ENCODE measurements around the gene IFI35.

The IFI35 gene

GRCh38 chr17:43027091-43028032 is 20.8 kb downstream of the IFI35 start:
- ChIA-PET CTCF (no interaction called here), POLR2A (interaction anchor here (0.8 to 2.9 kb wide), 2 partner anchors 29 to 341 kb away, joined by 3 to 14 read pairs; partner anchors contain the start of gene RPL27)
- DNase-seq (ENCODE audit: extremely low spot score), result no peak
- TF ChIP-seq FOXK2 (IDR thresholded peaks at IDR 0.05), result no peak
- no peak for TF ChIP-seq FOXA1 (IDR thresholded peaks at IDR 0.05)
- TF ChIP-seq FOXM1 (IDR thresholded peaks at IDR 0.05; ENCODE audit: borderline replicate concordance), result no peak
- TF ChIP-seq HDGF (IDR thresholded peaks at IDR 0.05; ENCODE audit: borderline replicate concordance), result no peak
- no peak for TF ChIP-seq LEF1 (IDR thresholded peaks at IDR 0.05; ENCODE audit: borderline replicate concordance)
- TF ChIP-seq ZNF384 (IDR thresholded peaks at IDR 0.05), result no peak

DNA sequence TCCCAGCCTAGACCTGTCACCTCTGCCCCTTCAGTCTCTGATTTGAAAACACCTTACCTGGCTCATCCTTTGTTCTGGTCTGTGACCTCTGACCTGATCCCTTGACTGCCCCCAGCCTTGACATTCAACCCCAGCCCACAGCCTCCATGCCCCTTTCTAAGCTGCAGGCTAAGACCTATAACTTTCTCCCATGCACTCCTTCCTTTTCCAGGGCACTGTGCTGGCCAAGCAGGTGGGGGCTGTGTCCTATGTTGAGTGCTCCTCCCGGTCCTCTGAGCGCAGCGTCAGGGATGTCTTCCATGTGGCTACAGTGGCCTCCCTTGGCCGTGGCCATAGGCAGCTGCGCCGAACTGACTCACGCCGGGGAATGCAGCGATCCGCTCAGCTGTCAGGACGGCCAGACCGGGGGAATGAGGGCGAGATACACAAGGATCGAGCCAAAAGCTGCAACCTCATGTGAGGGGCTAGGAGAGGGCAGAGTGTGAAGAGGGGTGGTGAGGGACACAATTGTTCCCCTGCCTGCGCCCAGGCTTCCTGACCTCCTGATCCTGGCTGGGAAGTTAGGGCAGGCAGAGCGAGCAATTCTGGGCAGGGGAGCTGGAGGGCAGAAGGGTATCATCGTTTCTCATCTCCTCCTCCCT is 21.8 kb downstream of the IFI35 start:
- no peak for DNase-seq (ENCODE audit: extremely low spot score)
- ChIA-PET POLR2A (no interaction called here), CTCF (no interaction called here)
- TF ChIP-seq FOXK2 (IDR thresholded peaks at IDR 0.05) (no peak), L3MBTL2 (conservative IDR thresholded peaks at IDR 0.05) (no peak), HDGF (IDR thresholded peaks at IDR 0.05; ENCODE audit: borderline replicate concordance) (no peak), ELF4 (IDR thresholded peaks at IDR 0.05) (no peak), PKNOX1 (IDR thresholded peaks at IDR 0.05) (no peak), BHLHE40 (IDR thresholded peaks at IDR 0.05; ENCODE audit: borderline replicate concordance) (no peak), SP1 (IDR thresholded peaks at IDR 0.05) (no peak), ZNF384 (IDR thresholded peaks at IDR 0.05) (no peak)

- TF ChIP-seq BHLHE40 (IDR thresholded peaks at IDR 0.05; ENCODE audit: borderline replicate concordance) (no peak), NFRKB (IDR thresholded peaks at IDR 0.05) (no peak), L3MBTL2 (conservative IDR thresholded peaks at IDR 0.05) (no peak), PKNOX1 (IDR thresholded peaks at IDR 0.05) (no peak), HDGF (IDR thresholded peaks at IDR 0.05; ENCODE audit: borderline replicate concordance) (no peak)
- POLR2A ChIA-PET, result interaction anchor here (1.0 kb wide), 1 partner anchor 285 kb away, joined by 3 read pairs; no protein-coding TSS in a partner anchor
- CTCF ChIA-PET, result interaction anchor here (1.1 kb wide), 1 partner anchor 12 kb away, joined by 3 read pairs; no protein-coding TSS in a partner anchor
- no peak for DNase-seq (ENCODE audit: extremely low spot score)
Measured at GRCh38 chr17:43030137-43030767, 23.7 kb downstream of the IFI35 start.

GRCh38 chr17:43031666-43032065 is 25.1 kb downstream of the IFI35 start:
- TF ChIP-seq SUZ12 (IDR thresholded peaks at IDR 0.05) (no peak), ELF4 (IDR thresholded peaks at IDR 0.05) (no peak), TARDBP (IDR thresholded peaks at IDR 0.05) (no peak), SP1 (IDR thresholded peaks at IDR 0.05) (no peak), PKNOX1 (IDR thresholded peaks at IDR 0.05) (no peak), L3MBTL2 (conservative IDR thresholded peaks at IDR 0.05) (no peak), FOXM1 (IDR thresholded peaks at IDR 0.05; ENCODE audit: borderline replicate concordance) (no peak), NFRKB (IDR thresholded peaks at IDR 0.05) (no peak), ARNT (IDR thresholded peaks at IDR 0.05) (no peak), LEF1 (IDR thresholded peaks at IDR 0.05; ENCODE audit: borderline replicate concordance) (no peak), HDGF (IDR thresholded peaks at IDR 0.05; ENCODE audit: borderline replicate concordance) (no peak)
- ChIA-PET POLR2A (no interaction called here), CTCF (no interaction called here)
- no peak for DNase-seq (ENCODE audit: extremely low spot score)

DNA sequence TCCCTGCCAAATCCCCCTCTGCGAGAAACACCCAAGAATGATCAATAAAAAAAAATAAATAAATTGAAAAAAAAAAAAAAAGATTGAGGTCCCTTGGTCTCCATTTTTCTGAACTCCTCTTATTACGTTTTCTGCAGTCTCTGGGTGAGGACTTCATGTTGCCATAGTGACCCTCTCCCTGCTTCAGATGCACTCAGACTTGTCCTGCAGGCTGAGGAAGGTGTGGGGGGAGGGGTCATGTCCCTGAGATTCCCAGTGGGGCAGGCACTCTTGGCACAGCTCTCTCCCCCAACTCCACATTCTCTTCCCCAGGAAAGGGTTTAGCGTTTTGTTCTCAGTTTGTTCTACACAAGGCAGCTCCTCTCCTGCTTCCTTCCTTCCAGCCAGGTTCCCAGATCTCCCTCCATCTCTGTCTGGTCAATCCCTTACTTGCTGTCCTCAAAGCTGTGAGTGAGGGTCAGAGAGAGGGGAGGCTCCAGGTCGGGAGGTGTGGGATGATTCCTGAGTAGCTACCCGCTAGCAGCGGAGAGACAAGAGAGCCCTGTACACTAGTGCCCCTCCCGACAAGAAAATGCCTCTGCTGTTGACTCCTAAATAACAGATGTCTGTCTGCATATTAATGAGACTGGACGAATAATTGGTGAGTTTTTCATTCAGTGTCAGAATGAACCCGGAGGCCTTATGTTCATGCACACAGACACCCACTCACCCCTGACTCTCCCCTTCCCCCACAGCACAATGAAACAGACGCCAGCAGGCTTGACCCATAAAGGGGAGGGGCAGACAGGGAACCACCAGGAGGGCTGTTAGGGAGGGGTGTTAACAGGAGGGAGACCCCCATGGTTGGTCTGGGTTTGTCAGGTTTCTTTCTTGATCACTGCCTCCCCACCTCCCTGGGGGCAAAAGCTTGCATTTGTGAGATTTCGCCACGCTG is 27.6 kb downstream of the IFI35 start:
- POLR2A ChIA-PET, result interaction anchor here (2.7 kb wide), 1 partner anchor 10 kb away, joined by 10 read pairs; the partner anchor contains the start of gene RND2
- CTCF ChIA-PET, result interaction anchor here (0.6 kb wide), 1 partner anchor 98 kb away, joined by 3 read pairs; no protein-coding TSS in a partner anchor
- no peak for DNase-seq (ENCODE audit: extremely low spot score)
- no peak for TF ChIP-seq SP1 (IDR thresholded peaks at IDR 0.05)
- no peak for TF ChIP-seq LEF1 (IDR thresholded peaks at IDR 0.05; ENCODE audit: borderline replicate concordance)
- no peak for TF ChIP-seq FOXM1 (IDR thresholded peaks at IDR 0.05; ENCODE audit: borderline replicate concordance)
- no peak for TF ChIP-seq HDGF (IDR thresholded peaks at IDR 0.05; ENCODE audit: borderline replicate concordance)
- no peak for TF ChIP-seq FOXK2 (IDR thresholded peaks at IDR 0.05)
- TF ChIP-seq TARDBP (IDR thresholded peaks at IDR 0.05), result no peak
- no peak for TF ChIP-seq BHLHE40 (IDR thresholded peaks at IDR 0.05; ENCODE audit: borderline replicate concordance)
- TF ChIP-seq SUZ12 (IDR thresholded peaks at IDR 0.05), result no peak
- no peak for TF ChIP-seq NFRKB (IDR thresholded peaks at IDR 0.05)
- no peak for TF ChIP-seq L3MBTL2 (conservative IDR thresholded peaks at IDR 0.05)
- TF ChIP-seq PKNOX1 (IDR thresholded peaks at IDR 0.05), result no peak
- TF ChIP-seq ARNT (IDR thresholded peaks at IDR 0.05), result no peak
- no peak for TF ChIP-seq ZNF384 (IDR thresholded peaks at IDR 0.05)
- TF ChIP-seq ELF4 (IDR thresholded peaks at IDR 0.05), result no peak
- no peak for TF ChIP-seq FOXA1 (IDR thresholded peaks at IDR 0.05)
- TF ChIP-seq CTBP1 (IDR thresholded peaks at IDR 0.05; ENCODE audit: borderline replicate concordance), result no peak

Measured in HEK293T (cell line).